HepG2 (cell line): ENCODE measurements around the gene SLC41A1. TPM values are rescaled to one million over a fixed set of nuclear protein-coding genes. Genes with fewer than 3 reads are reported as not detected.

Experiments used
- ATAC-seq: fragments of 200-7000 bp; cut with Tn5 transposase; 3 replicates; pipeline ENCODE4 v1.9.1; 2020; ENCODE audit warnings: mild to moderate bottlenecking, moderate library complexity
- BruUV-seq: library from RNA; stranded (reverse); fragments of 400-500 nt; replicated peaks from 2 replicates; lab custom pipeline; 2021; lab: Mats Ljungman, UMichigan
- CTCF ChIA-PET: fragments of 300-600 bp; formaldehyde crosslinking; extraction: SDS; loops from one replicate; lab custom pipeline; 2021; ENCODE audit warnings: low total read pairs, inconsistent platforms, low intra/inter-chr PET ratio; lab: Yijun Ruan, JAX
- POLR2A ChIA-PET: fragments of 350-600 bp; sonication (Branson Sonifier 250); formaldehyde crosslinking; loops from one replicate; lab custom pipeline; 2020; ENCODE audit warnings: antibody characterized with exemption, inconsistent platforms; lab: Yijun Ruan, JAX
- DNase-seq: peaks from one replicate; pipeline ENCODE4 v3.0.0-alpha.2; 2015; ENCODE audit warnings: low spot score
- FAIRE-seq: peaks from 3 replicates; lab custom pipeline; 2011; peaks lifted over from hg19 to GRCh38; lab: Jason Lieb, UNC
- H2AFZ ChIP-seq: one replicate; pipeline ENCODE4 v1.6.1; 2011; ENCODE audit warnings: low read length, inconsistent platforms
- H3K27ac ChIP-seq: fragments of 300-600 bp; 3 replicates; pipeline ENCODE4 v1.8.0; 2011; ENCODE audit warnings: mixed run types, mild to moderate bottlenecking, mixed read lengths, low read length, inconsistent platforms; ENCODE audit not compliant: insufficient read depth; ENCODE audit errors: extremely low read length
- H3K27me3 ChIP-seq, 2 experiments: fragments of 200-600 bp in 1 of 2; 2 replicates in 1 of 2; 3 replicates in 1 of 2; pipeline versions ENCODE4 v1.6.0 to v1.8.0; 2011; ENCODE audit warnings: low read length in 2 of 2, mild to moderate bottlenecking in 2 of 2, moderate library complexity in 2 of 2, inconsistent platforms in 1 of 2; ENCODE audit not compliant: insufficient read depth in 2 of 2, control insufficient read depth in 1 of 2
- H3K36me3 ChIP-seq, 2 experiments: fragments of 200-600 bp in 1 of 2; replicated peaks in 1 of 2; 2 replicates in 1 of 2; 3 replicates in 1 of 2; pipeline versions ENCODE4 v1.5.1 to v1.8.0; 2011; ENCODE audit warnings: low read length in 2 of 2, inconsistent platforms in 1 of 2; ENCODE audit not compliant: insufficient read depth in 2 of 2, control insufficient read depth in 1 of 2
- H3K4me1 ChIP-seq: 2 replicates; pipeline ENCODE4 v1.5.1; 2012; ENCODE audit warnings: low read length, inconsistent platforms; ENCODE audit not compliant: insufficient read depth
- H3K4me2 ChIP-seq: 2 replicates; pipeline ENCODE4 v1.6.0; 2011; ENCODE audit warnings: low read depth, low read length, inconsistent platforms
- H3K4me3 ChIP-seq, 3 experiments: fragments of 200-600 bp in 1 of 3; sonication (generic), shearing (Covaris generic) in 1 of 3; replicated peaks in 1 of 3; 2 replicates each; pipeline ENCODE4 v1.5.1; 2011 to 2016; ENCODE audit warnings: low read length in 3 of 3, inconsistent platforms in 2 of 3, low read depth in 2 of 3, mild to moderate bottlenecking in 2 of 3, control low read depth in 1 of 3, mixed read lengths in 1 of 3; ENCODE audit not compliant: insufficient read depth in 1 of 3
- H3K79me2 ChIP-seq: one replicate; pipeline ENCODE4 v1.6.1; 2011; ENCODE audit warnings: low read length, inconsistent platforms; ENCODE audit not compliant: insufficient read depth
- H3K9ac ChIP-seq: 2 replicates; pipeline ENCODE4 v1.6.0; 2011; ENCODE audit warnings: mild to moderate bottlenecking, low read depth, low read length, inconsistent platforms; ENCODE audit not compliant: insufficient read depth
- H3K9me3 ChIP-seq: 2 replicates; pipeline ENCODE4 v1.5.1; 2012; ENCODE audit warnings: mild to moderate bottlenecking, low read length
- H4K20me1 ChIP-seq: 2 replicates; pipeline ENCODE4 v1.6.0; 2011; ENCODE audit warnings: inconsistent platforms, mild to moderate bottlenecking, low read length, moderate library complexity; ENCODE audit not compliant: insufficient read depth
- ATF5 ChIP-seq: sonication (generic); formaldehyde crosslinking; IDR thresholded peaks from 2 replicates; pipeline ENCODE4 v1.4.0; 2020; ENCODE audit warnings: mild to moderate bottlenecking, low read depth, missing genetic modification reagents
- ISX ChIP-seq: sonication (generic); formaldehyde crosslinking; conservative IDR thresholded peaks from 2 replicates; pipeline ENCODE4 v1.5.0; 2020; ENCODE audit warnings: missing genetic modification reagents
- SCMH1 ChIP-seq: sonication (generic); formaldehyde crosslinking; IDR thresholded peaks from 2 replicates; pipeline ENCODE4 v1.9.0; 2021; ENCODE audit warnings: missing genetic modification reagents, mild to moderate bottlenecking, borderline replicate concordance
- YY1 ChIP-seq: IDR thresholded peaks from 2 replicates; pipeline ENCODE4 v1.6.1; 2011; ENCODE audit warnings: low read length, low read depth, moderate library complexity, mild to moderate bottlenecking; ENCODE audit not compliant: insufficient read depth, insufficient replicate concordance
- ZNF18 ChIP-seq: sonication (generic); formaldehyde crosslinking; IDR thresholded peaks from 2 replicates; pipeline ENCODE4 v1.8.0; 2022; ENCODE audit warnings: mild to moderate bottlenecking, missing genetic modification reagents; ENCODE audit not compliant: insufficient replicate concordance
- WGBS: methylation state at CpG from one replicate; pipeline ENCODE4 v1.1.6; 2017; ENCODE audit warnings: low lambda C conversion rate; 5-methylcytosine and 5-hydroxymethylcytosine counted together
- in situ Hi-C: cut with HindIII; loops from 2 replicates; pipeline ENCODE4 v1.10.0; 2017; ENCODE audit warnings: low pct_unique_long_range_greater_than_20kb; ENCODE audit not compliant: extremely low pct_ligation_motif_present
- intact Hi-C: fragments of 100-400 bp; cut with micrococcal nuclease; formaldehyde crosslinking; loops from one replicate; pipeline ENCODE4 v1.10.0; 2022; ENCODE audit not compliant: unreplicated experiment
- polyA plus RNA-seq, 8 experiments: library from polyadenylated mRNA; depleted of rRNA in 3 of 8; stranded (reverse) in 7 of 8; unstranded in 1 of 8; fragments of >200 nt; fragmentation: Illumina TruSeq in 4 of 8; extraction: Trizol in 4 of 8; gene quantifications; 2 replicates each; pipeline versions ENCODE4 v1.2.1 to v1.2.3, GENCODE V29; 2011 to 2016; ENCODE audit warnings: low read depth in 4 of 8, missing spikeins in 1 of 8, mixed read lengths in 1 of 8; ENCODE audit not compliant: insufficient read depth in 1 of 8
- total RNA-seq, 5 experiments: library from RNA; depleted of rRNA; stranded (reverse); fragments of >200 nt; fragmentation: Illumina TruSeq; extraction: Trizol; gene quantifications; 2 replicates each; pipeline ENCODE4 v1.2.3, GENCODE V29; 2016; ENCODE audit warnings: low read depth in 1 of 5

Gene SLC41A1
- total and polyA plus RNA-seq, 2 of the 13 experiments (the other 11 are each of a cell fraction or from before 2014, with no cell fraction given), result 2.2 to 4.6 TPM

GRCh38 chr1:205826995-205827394 lies 14.0 kb upstream of the SLC41A1 start (continued):
- TF ChIP-seq YY1, result no peak
- no peak for TF ChIP-seq ISX (CRISPR knock-in tag)
- TF ChIP-seq SCMH1 (CRISPR knock-in tag), result no peak

- ChIA-PET CTCF (no interaction called here), POLR2A (no interaction called here)
- no peak for FAIRE-seq
- ATAC-seq, result no peak; the same call in 2 of the 3 replicates
- peaks cover 0 to 25% of the 10 kb centered on the region in 2 experiments; a peak in 2 of 5 replicates for H3K27me3 ChIP-seq
- H3K9ac ChIP-seq, result no peak overlapping the region
- no peaks in the 10 kb centered on the region for H4K20me1 ChIP-seq
- no peak overlapping the region for H3K4me2 ChIP-seq
- no peak overlapping the region for H3K27ac ChIP-seq
- no peaks in the 10 kb centered on the region for H3K36me3 ChIP-seq
- H2AFZ ChIP-seq, result no peak overlapping the region
- no peaks in the 10 kb centered on the region for H3K9me3 ChIP-seq
- TF ChIP-seq ATF5 (CRISPR knock-in tag) (no peak), ZNF18 (CRISPR knock-in tag) (peak; percentile 87)
- in situ Hi-C loops, result no loop called here
- no peak overlapping the region for H3K4me3 ChIP-seq
- 30% methylated on average over 8 of the region's 8 CpGs for whole genome bisulfite sequencing
- H3K4me1 ChIP-seq, result no peaks in the 10 kb centered on the region
- no TSS peak for BruUV-seq
- H3K79me2 ChIP-seq, result no peaks in the 10 kb centered on the region
- DNase-seq, result no peak
- intact Hi-C loops, result no loop called here
Observed at GRCh38 chr1:205826016-205826806, 13.2 kb upstream of the SLC41A1 start.
